Stimulated activated CD8-positive, alpha-beta memory T cell treated with anti-CD3 and anti-CD28 coated beads, Interleukin-12 subunit alpha, Interleukin-12 subunit beta, amount 100 ng/mL, for 24 hours (primary cell): ENCODE results near the gene ASCC3.
"Not testable (repeated sequence)": the region's sequence is repeated elsewhere in the genome, so short reads cannot be mapped to it uniquely, and the experiment has no call there.

Experiments used
- DNase-seq: peaks from one replicate; pipeline ENCODE4 v3.0.0-alpha.2; 2020; ENCODE audit errors: extremely low read depth

Gene ASCC3

GRCh38 chr6:100880853-100881706, at the start of gene ASCC3:
Gene ASCC3 (minus strand): TSS chr6:100881329. CDS start chr6:100867997, 13,332 bp downstream.
- peak; percentile 84 for DNase-seq

- no peak for DNase-seq
These were observed 44.6 kb upstream of the ASCC3 start for GRCh38 chr6:100925749-100926148.

GRCh38 chr6:100924534-100925227, 43.6 kb upstream of the ASCC3 start:
- DNase-seq: no peak

- DNase-seq: no peak
These were observed 42.5 kb upstream of the ASCC3 start for GRCh38 chr6:100923481-100924165.

- DNase-seq: no peak
These were observed 39.0 kb upstream of the ASCC3 start for GRCh38 chr6:100920028-100920605.

GRCh38 chr6:100918152-100918551, 37.0 kb upstream of the ASCC3 start:
- DNase-seq: no peak

- no peak for DNase-seq
These were observed 34.7 kb upstream of the ASCC3 start for GRCh38 chr6:100915876-100916275.

GRCh38 chr6:100913400-100914276, 32.5 kb upstream of the ASCC3 start:
- no peak for DNase-seq

- no peak for DNase-seq
These were observed 25.2 kb upstream of the ASCC3 start for GRCh38 chr6:100906325-100906724.

GRCh38 chr6:100905067-100905466, 23.9 kb upstream of the ASCC3 start:
- DNase-seq: no peak

GRCh38 chr6:100904316-100904715, 23.2 kb upstream of the ASCC3 start:
- no peak for DNase-seq

GRCh38 chr6:100901582-100901981, 20.5 kb upstream of the ASCC3 start:
- no peak for DNase-seq

GRCh38 chr6:100899202-100899601, 18.1 kb upstream of the ASCC3 start:
- no peak for DNase-seq

GRCh38 chr6:100897671-100898070, 16.5 kb upstream of the ASCC3 start:
- DNase-seq: no peak

GRCh38 chr6:100893743-100894142, 12.6 kb upstream of the ASCC3 start:
- no peak for DNase-seq

- no peak for DNase-seq
These were observed 11.6 kb upstream of the ASCC3 start for GRCh38 chr6:100892693-100893092.

- no peak for DNase-seq
These were observed 11.0 kb upstream of the ASCC3 start for GRCh38 chr6:100892116-100892515.

- no peak for DNase-seq
These were observed 9.9 kb upstream of the ASCC3 start for GRCh38 chr6:100891079-100891478.

- not testable (repeated sequence) for DNase-seq
These were observed 9.5 kb upstream of the ASCC3 start for GRCh38 chr6:100890646-100891045.

- DNase-seq: no peak
These were observed 8.2 kb upstream of the ASCC3 start for GRCh38 chr6:100889351-100889750.

- no peak for DNase-seq
These were observed 4.9 kb upstream of the ASCC3 start for GRCh38 chr6:100886076-100886475.
